ENCODE results near the gene MCM10.

- TF ChIP-seq CTCF (conservative IDR thresholded peaks at IDR 0.05) (no peak), EZH2 (IDR thresholded peaks at IDR 0.05; ENCODE audit: low read depth) (no peak)
Observed at GRCh38 chr10:13201132-13201531, 39.8 kb downstream of the MCM10 start.
